Kidney (tissue), 14 donors: ENCODE measurements around the gene PLA2G2C. TPM values are rescaled to one million over a fixed set of nuclear protein-coding genes. Genes with fewer than 3 reads are reported as not detected.

Experiments
- DNase-seq, 5 donors: peaks; one replicate each; pipeline ENCODE4 v3.0.0-alpha.2; 2013 to 2020
- FAIRE-seq: peaks from 2 replicates; lab custom pipeline; 2012; peaks lifted over from hg19 to GRCh38; lab: Jason Lieb, UNC
- H3K27ac ChIP-seq, 2 donors: one replicate each; pipeline ENCODE4 v1.7.0; 2013; ENCODE audit warnings: low read depth in 2 of 2, low read length in 2 of 2, inconsistent platforms in 1 of 2
- H3K27me3 ChIP-seq: one replicate; pipeline ENCODE4 v1.7.1; 2013; ENCODE audit warnings: low read length, inconsistent platforms; ENCODE audit not compliant: control insufficient read depth, insufficient read depth
- H3K36me3 ChIP-seq, 3 donors: one replicate each; pipeline versions ENCODE4 v1.7.0 to v1.7.1; 2013; ENCODE audit warnings: low read length in 3 of 3, control low read depth in 1 of 3, inconsistent platforms in 1 of 3; ENCODE audit not compliant: insufficient read depth in 3 of 3, control insufficient read depth in 2 of 3
- H3K4me1 ChIP-seq, 3 donors: one replicate each; pipeline versions ENCODE4 v1.7.0 to v1.7.1; 2013; ENCODE audit warnings: low read length in 3 of 3, inconsistent platforms in 1 of 3, low read depth in 1 of 3; ENCODE audit not compliant: control insufficient read depth in 2 of 3, insufficient read depth in 2 of 3
- H3K4me3 ChIP-seq, 3 donors: one replicate each; pipeline versions ENCODE4 v1.7.0 to v1.8.1; 2013; ENCODE audit warnings: low read length in 3 of 3, control low read depth in 1 of 3, inconsistent platforms in 1 of 3
- H3K9ac ChIP-seq, 3 donors: one replicate each; pipeline versions ENCODE4 v1.7.0 to v1.7.1; 2013; ENCODE audit warnings: low read length in 3 of 3, control low read depth in 1 of 3, inconsistent platforms in 1 of 3
- H3K9me3 ChIP-seq, 3 donors: one replicate each; pipeline versions ENCODE4 v1.7.0 to v1.7.1; 2013; ENCODE audit warnings: low read length in 3 of 3, control low read depth in 1 of 3, inconsistent platforms in 1 of 3; ENCODE audit not compliant: control insufficient read depth in 2 of 3, insufficient read depth in 1 of 3
- CTCF ChIP-seq: IDR thresholded peaks from 3 replicates; pipeline ENCODE4 v1.5.1; 2012; ENCODE audit warnings: mild to moderate bottlenecking, moderate library complexity, borderline replicate concordance; ENCODE audit not compliant: insufficient read depth; ENCODE audit errors: extremely low read depth
- intact Hi-C: fragments of 100-400 bp; cut with DNase I; formaldehyde crosslinking; loops from one replicate; pipeline ENCODE4 v1.11.1; 2022
- polyA plus RNA-seq: library from polyadenylated mRNA; stranded (reverse); fragments of 350-450 nt; fragmentation: Illumina TruSeq; extraction: RNeasy Lipid Tissue Mini Kit (QIAGEN cat#74804); gene quantifications from one replicate; pipeline ENCODE4 v1.2.3, GENCODE V29; 2014; ENCODE audit warnings: low read depth, low replicate concordance; ENCODE audit not compliant: insufficient read depth
- total RNA-seq: library from RNA; stranded (reverse); fragmentation: NEBNext Ultra II Directional; extraction: Animal tissue kit (Norgen Biotek cat#: 25700); gene quantifications from one replicate; pipeline ENCODE4 v1.2.1, GENCODE V29; 2021
- donor health status: control.
- donor health status: control.
- donor health status: control.
- donor health status: control.
- donor health status: control.
- donor health status: DM: yes; HTN: yes; CAD: no.
- donor health status: Normal renal cell carcinoma (clear cell type).

The PLA2G2C gene
- total and polyA plus RNA-seq, 2 donors from 2014 or later, result 0.31 TPM; not detected in 1

GRCh38 chr1:20180844-20181207 is 5.5 kb downstream of the PLA2G2C start:
- TF ChIP-seq CTCF, result no peak
- H3K27me3 ChIP-seq, result no peaks in the 10 kb centered on the region
- no peak overlapping the region for H3K4me3 ChIP-seq
- H3K9ac ChIP-seq, result no peak overlapping the region
- FAIRE-seq, result no peak
- intact Hi-C loops, result no loop called here
- peaks cover 0 to 5% (median 2%) of the 10 kb centered on the region in 3 donors for H3K9me3 ChIP-seq
- H3K36me3 ChIP-seq, result no peaks in the 10 kb centered on the region
- H3K27ac ChIP-seq, result no peak overlapping the region
- H3K4me1 ChIP-seq, result peaks cover 0 to 4% (median 0%) of the 10 kb centered on the region in 3 donors
- no peak for DNase-seq

- Histone ChIP-seq H3K27me3 (no peaks in the 10 kb centered on the region), H3K9me3 (peaks cover 0 to 5% (median 2%) of the 10 kb centered on the region in 3 donors), H3K4me1 (peaks cover 0 to under 1% (median 0%) of the 10 kb centered on the region in 3 donors), H3K4me3 (no peak overlapping the region), H3K36me3 (no peaks in the 10 kb centered on the region), H3K27ac (no peak overlapping the region), H3K9ac (no peak overlapping the region)
- TF ChIP-seq CTCF, result no peak
- intact Hi-C loops, result no loop called here
- DNase-seq (peak in 1 of 5 donors; percentile 23), FAIRE-seq (no peak)
Measured at GRCh38 chr1:20180129-20180843, 6.0 kb downstream of the PLA2G2C start.

- TF ChIP-seq CTCF, result no peak
- Histone ChIP-seq H3K36me3 (no peaks in the 10 kb centered on the region), H3K9ac (no peak overlapping the region), H3K4me3 (no peak overlapping the region), H3K27ac (no peak overlapping the region), H3K4me1 (no peaks in the 10 kb centered on the region), H3K27me3 (no peaks in the 10 kb centered on the region), H3K9me3 (peaks cover 0 to 5% (median 2%) of the 10 kb centered on the region in 3 donors)
- intact Hi-C loops, result no loop called here
- DNase-seq (no peak), FAIRE-seq (no peak)
Measured at GRCh38 chr1:20179371-20180128, 6.8 kb downstream of the PLA2G2C start.
